PC-3 (cell line): ENCODE data around the gene JCHAIN. TPM values are rescaled to one million over a fixed set of nuclear protein-coding genes. Genes with fewer than 3 reads are reported as not detected.

Experiments used
- ATAC-seq: fragments of 200-7000 bp; cut with Tn5 transposase; 2 replicates; pipeline ENCODE4 v1.9.1; 2020; ENCODE audit warnings: mild to moderate bottlenecking, moderate library complexity
- BruUV-seq: library from RNA; stranded (reverse); fragments of 400-500 nt; replicated peaks from 2 replicates; lab custom pipeline; 2021; lab: Mats Ljungman, UMichigan
- CTCF ChIA-PET: fragments of 300-600 bp; sonication (Branson Sonifier 250); formaldehyde crosslinking; loops from one replicate; lab custom pipeline; 2022; ENCODE audit warnings: antibody characterized with exemption; lab: Charles Lee
- POLR2A ChIA-PET: fragments of 300-600 bp; sonication (Branson Sonifier 250); formaldehyde crosslinking; loops from one replicate; lab custom pipeline; 2022; ENCODE audit warnings: antibody characterized with exemption; ENCODE audit not compliant: unreplicated experiment; lab: Charles Lee
- DNase-seq: peaks from one replicate; pipeline ENCODE4 v3.0.0-alpha.2; 2015
- H2AFZ ChIP-seq: fragments of 300-600 bp; sonication (generic); 2 replicates; pipeline ENCODE4 v1.6.0; 2016; ENCODE audit warnings: antibody characterized with exemption, low read length
- H3F3A ChIP-seq: fragments of 300-600 bp; sonication (generic); one replicate; pipeline ENCODE4 v1.6.0; 2017; ENCODE audit warnings: antibody characterized with exemption, low read length, control low read depth, mild to moderate bottlenecking; ENCODE audit not compliant: unreplicated experiment
- H3K27ac ChIP-seq: fragments of 300-600 bp; sonication (generic); 2 replicates; pipeline ENCODE4 v1.5.1; 2016; ENCODE audit warnings: mild to moderate bottlenecking, low read length
- H3K27me3 ChIP-seq: fragments of 300-600 bp; sonication (generic); 2 replicates; pipeline ENCODE4 v1.6.1; 2016; ENCODE audit warnings: low read length, mixed read lengths
- H3K36me3 ChIP-seq: fragments of 300-600 bp; sonication (generic); 2 replicates; pipeline ENCODE4 v1.6.1; 2016; ENCODE audit warnings: low read depth, mixed run types, low read length, mixed read lengths
- H3K4me1 ChIP-seq: fragments of 300-600 bp; sonication (generic); 2 replicates; pipeline ENCODE4 v1.5.1; 2016; ENCODE audit warnings: low read length; ENCODE audit not compliant: insufficient read depth
- H3K4me2 ChIP-seq: fragments of 300-600 bp; sonication (generic); 2 replicates; pipeline ENCODE4 v1.6.0; 2016; ENCODE audit warnings: low read length
- H3K4me3 ChIP-seq: fragments of 300-600 bp; sonication (generic); 2 replicates; pipeline ENCODE4 v1.5.1; 2016; ENCODE audit warnings: mild to moderate bottlenecking, low read length, mixed read lengths
- H3K79me2 ChIP-seq: fragments of 300-600 bp; sonication (generic); 2 replicates; pipeline ENCODE4 v1.6.1; 2017; ENCODE audit warnings: low read length, mixed read lengths
- H3K9ac ChIP-seq: fragments of 300-600 bp; sonication (generic); 2 replicates; pipeline ENCODE4 v1.6.0; 2016; ENCODE audit warnings: mild to moderate bottlenecking, low read length
- H3K9me2 ChIP-seq: fragments of 300-600 bp; sonication (generic); replicated peaks from 2 replicates; pipeline ENCODE4 v1.6.1; 2016; ENCODE audit warnings: mixed run types, low read length, mixed read lengths
- H3K9me3 ChIP-seq: fragments of 300-600 bp; sonication (generic); 2 replicates; pipeline ENCODE4 v1.6.1; 2016; ENCODE audit warnings: low read length, mixed read lengths
- H4K20me1 ChIP-seq: fragments of 300-600 bp; sonication (generic); 2 replicates; pipeline ENCODE4 v1.6.1; 2016; ENCODE audit warnings: low read length, mixed read lengths
- EZH2 ChIP-seq: fragments of 300-600 bp; sonication (generic); IDR thresholded peaks from one replicate; pipeline ENCODE4 v1.6.1; 2017; ENCODE audit warnings: antibody characterized with exemption, mild to moderate bottlenecking, low read length; ENCODE audit not compliant: unreplicated experiment
- EZH2phosphoT487 ChIP-seq: fragments of 300-600 bp; sonication (generic); IDR thresholded peaks from 2 replicates; pipeline ENCODE4 v1.6.1; 2018; ENCODE audit warnings: mild to moderate bottlenecking, antibody characterized with exemption, low read length, borderline replicate concordance
- intact Hi-C: fragments of 100-400 bp; cut with micrococcal nuclease; formaldehyde crosslinking; loops from 2 replicates; pipeline ENCODE4 v1.9.0; 2023
- total RNA-seq: library from RNA; depleted of rRNA; stranded (reverse); fragments of >200 nt; gene quantifications from 2 replicates; pipeline ENCODE4 v1.2.3, GENCODE V29; 2014; rRNA removed
- TF ChIP-seq, protein P1 (sequence below): fragments of 300-600 bp; sonication (generic); conservative IDR thresholded peaks from 2 replicates; pipeline ENCODE4 v1.5.1; 2017; ENCODE audit warnings: antibody characterized with exemption, low read depth, mild to moderate bottlenecking, low read length

Gene JCHAIN
- total RNA-seq, 1 experiment from 2014 or later: not detected

DNA sequence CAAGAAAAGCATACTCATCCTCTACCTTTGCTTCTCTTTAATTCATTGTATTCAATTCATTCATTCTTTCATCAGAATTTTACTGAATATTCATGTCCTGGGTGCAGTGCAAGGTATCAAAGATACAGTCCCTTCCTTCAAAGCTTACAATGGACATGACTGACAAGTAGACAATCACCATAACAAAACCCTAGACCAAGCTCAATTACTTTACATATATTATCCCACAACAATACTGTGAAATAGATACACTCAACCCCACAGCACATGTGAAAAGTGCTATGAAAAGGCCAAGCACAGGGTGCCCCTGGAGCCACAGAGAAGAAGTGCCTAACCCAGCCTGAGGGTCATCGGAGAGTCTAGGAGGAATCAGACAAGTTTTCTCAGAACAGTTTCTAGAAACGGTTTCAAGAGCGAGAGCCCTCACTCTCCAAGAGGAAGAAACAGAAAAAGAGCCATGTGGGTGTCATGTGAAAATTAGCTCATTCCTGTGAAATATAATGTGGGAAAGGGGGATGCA, 58.9 kb downstream of the JCHAIN start:
- ChIA-PET POLR2A (interaction anchor here (0.6 kb wide), 1 partner anchor 96 kb away, joined by 4 read pairs; no protein-coding TSS in a partner anchor), CTCF (interaction anchor here (0.7 kb wide), 1 partner anchor 127 kb away, joined by 3 read pairs; no protein-coding TSS in a partner anchor)
- no peaks in the 10 kb centered on the region for H3K9me3 ChIP-seq

DNA sequence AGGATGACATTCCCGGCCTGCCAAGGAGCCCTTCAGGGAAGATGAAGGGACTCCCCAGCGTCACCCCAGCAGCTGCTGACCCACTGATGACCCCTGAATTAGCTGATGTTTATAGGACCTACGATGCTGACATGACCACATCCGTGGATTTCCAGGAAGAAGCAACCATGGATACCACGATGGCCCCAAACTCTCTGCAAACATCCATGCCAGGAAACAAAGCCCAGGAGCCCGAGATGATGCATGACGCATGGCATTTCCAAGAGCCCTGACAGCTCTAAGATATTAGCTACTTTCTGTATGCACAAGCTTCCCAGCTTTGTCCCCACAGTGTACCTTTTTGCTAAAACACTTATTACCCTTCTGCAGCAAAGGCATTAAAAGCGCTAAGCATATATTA, 59.8 kb downstream of the JCHAIN start:
- Histone ChIP-seq H3K27me3 (no peaks in the 10 kb centered on the region), H3K79me2 (no peaks in the 10 kb centered on the region), H4K20me1 (no peaks in the 10 kb centered on the region), H3K9me2 (no peaks in the 10 kb centered on the region), H3K9ac (no peak overlapping the region), H3K36me3 (no peaks in the 10 kb centered on the region), H3K4me1 (no peaks in the 10 kb centered on the region), H3K4me3 (no peak overlapping the region), H3K4me2 (no peak overlapping the region), H3F3A (no peaks in the 10 kb centered on the region), H3K9me3 (no peaks in the 10 kb centered on the region), H2AFZ (no peak overlapping the region), H3K27ac (no peak overlapping the region)
- intact Hi-C loops: no loop called here
- no peak for ATAC-seq
- DNase-seq: no peak
- BruUV-seq: no TSS peak
- ChIA-PET CTCF (no interaction called here), POLR2A (no interaction called here)
- TF ChIP-seq EZH2phosphoT487 (no peak), EZH2 (no peak)
- TF ChIP-seq, protein P1, sequence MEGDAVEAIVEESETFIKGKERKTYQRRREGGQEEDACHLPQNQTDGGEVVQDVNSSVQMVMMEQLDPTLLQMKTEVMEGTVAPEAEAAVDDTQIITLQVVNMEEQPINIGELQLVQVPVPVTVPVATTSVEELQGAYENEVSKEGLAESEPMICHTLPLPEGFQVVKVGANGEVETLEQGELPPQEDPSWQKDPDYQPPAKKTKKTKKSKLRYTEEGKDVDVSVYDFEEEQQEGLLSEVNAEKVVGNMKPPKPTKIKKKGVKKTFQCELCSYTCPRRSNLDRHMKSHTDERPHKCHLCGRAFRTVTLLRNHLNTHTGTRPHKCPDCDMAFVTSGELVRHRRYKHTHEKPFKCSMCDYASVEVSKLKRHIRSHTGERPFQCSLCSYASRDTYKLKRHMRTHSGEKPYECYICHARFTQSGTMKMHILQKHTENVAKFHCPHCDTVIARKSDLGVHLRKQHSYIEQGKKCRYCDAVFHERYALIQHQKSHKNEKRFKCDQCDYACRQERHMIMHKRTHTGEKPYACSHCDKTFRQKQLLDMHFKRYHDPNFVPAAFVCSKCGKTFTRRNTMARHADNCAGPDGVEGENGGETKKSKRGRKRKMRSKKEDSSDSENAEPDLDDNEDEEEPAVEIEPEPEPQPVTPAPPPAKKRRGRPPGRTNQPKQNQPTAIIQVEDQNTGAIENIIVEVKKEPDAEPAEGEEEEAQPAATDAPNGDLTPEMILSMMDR: no peak

More for the DNA sequence above, 58.9 kb downstream of the JCHAIN start:
- no peak for TF ChIP-seq EZH2phosphoT487
- no peak for TF ChIP-seq EZH2
- TF ChIP-seq, protein P1: no peak
- no peaks in the 10 kb centered on the region for H3K27me3 ChIP-seq
- ATAC-seq (no peak), DNase-seq (no peak)
- H3K79me2 ChIP-seq: no peaks in the 10 kb centered on the region
- no peaks in the 10 kb centered on the region for H4K20me1 ChIP-seq
- H3K4me3 ChIP-seq: no peak overlapping the region
- H3F3A ChIP-seq: no peaks in the 10 kb centered on the region
- H3K9ac ChIP-seq: no peak overlapping the region
- BruUV-seq: no TSS peak
- intact Hi-C loops: no loop called here
- H3K4me2 ChIP-seq: no peak overlapping the region
- H3K36me3 ChIP-seq: no peaks in the 10 kb centered on the region
- no peaks in the 10 kb centered on the region for H3K4me1 ChIP-seq
- no peak overlapping the region for H3K27ac ChIP-seq
- H3K9me2 ChIP-seq: no peaks in the 10 kb centered on the region
- H2AFZ ChIP-seq: no peak overlapping the region

Other genes starting within 250 kb of the JCHAIN start
- gene MUC7, start 194.3 kb downstream of the JCHAIN start, total RNA-seq: 0.04 TPM in 1 of 2 replicates, not detected in the other
- 0.40 TPM in 1 of 2 replicates, not detected in the other for gene AMTN, start 147.9 kb downstream of the JCHAIN start, total RNA-seq
- not detected in 2 replicates for gene AMBN, start 74.3 kb downstream of the JCHAIN start, total RNA-seq
- not detected in 2 replicates for gene ENAM, start 37.8 kb downstream of the JCHAIN start, total RNA-seq
- 27.8 and 38.5 TPM in 2 replicates for gene UTP3, start 22.0 kb upstream of the JCHAIN start, total RNA-seq
- gene RUFY3, start 55.5 kb upstream of the JCHAIN start, total RNA-seq: 22.1 and 25.6 TPM in 2 replicates
- 102 and 103 TPM in 2 replicates for gene GRSF1, start 173.4 kb upstream of the JCHAIN start, total RNA-seq
- 11.4 and 12.6 TPM in 2 replicates for gene MOB1B, start 235.9 kb upstream of the JCHAIN start, total RNA-seq